HG03469 (cell line): ENCODE results near the gene MOK.

Experiments used
- ATAC-seq: cut with Tn5 transposase; IDR thresholded peaks from one replicate; pipeline ENCODE4 v1.9.1; 2021; ENCODE audit warnings: mild to moderate bottlenecking, moderate library complexity, moderate number of reproducible peaks; ENCODE audit not compliant: unreplicated experiment

The MOK gene

DNA sequence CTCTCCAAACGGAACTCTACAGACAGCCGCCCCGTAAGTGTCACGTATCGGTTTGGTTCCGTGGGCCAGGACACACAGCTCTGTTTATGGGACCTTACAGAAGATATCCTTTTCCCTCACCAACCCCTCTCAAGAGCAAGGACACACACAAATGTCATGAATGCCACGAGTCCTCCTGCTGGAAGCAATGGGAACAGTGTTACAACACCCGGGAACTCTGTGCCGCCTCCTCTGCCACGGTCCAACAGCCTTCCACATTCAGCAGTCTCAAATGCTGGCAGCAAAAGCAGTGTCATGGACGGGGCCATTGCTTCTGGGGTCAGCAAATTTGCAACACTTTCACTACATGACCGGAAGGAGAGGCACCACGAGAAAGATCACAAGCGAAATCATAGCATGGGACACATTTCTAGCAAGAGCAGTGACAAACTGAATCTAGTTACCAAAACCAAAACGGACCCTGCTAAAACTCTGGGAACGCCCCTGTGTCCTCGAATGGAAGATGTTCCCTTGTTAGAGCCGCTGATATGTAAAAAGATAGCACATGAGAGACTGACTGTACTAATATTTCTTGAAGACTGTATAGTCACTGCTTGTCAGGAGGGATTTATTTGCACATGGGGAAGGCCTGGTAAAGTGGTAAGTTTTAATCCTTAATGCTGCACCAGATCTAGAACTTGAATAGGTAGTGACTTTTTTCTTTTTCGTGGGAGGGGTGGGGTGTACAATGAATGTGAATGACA is 95.6 kb downstream of the MOK start:
- no peak for ATAC-seq

GRCh38 chr14:102208741-102209140 is 96.2 kb downstream of the MOK start:
- no peak for ATAC-seq

DNA sequence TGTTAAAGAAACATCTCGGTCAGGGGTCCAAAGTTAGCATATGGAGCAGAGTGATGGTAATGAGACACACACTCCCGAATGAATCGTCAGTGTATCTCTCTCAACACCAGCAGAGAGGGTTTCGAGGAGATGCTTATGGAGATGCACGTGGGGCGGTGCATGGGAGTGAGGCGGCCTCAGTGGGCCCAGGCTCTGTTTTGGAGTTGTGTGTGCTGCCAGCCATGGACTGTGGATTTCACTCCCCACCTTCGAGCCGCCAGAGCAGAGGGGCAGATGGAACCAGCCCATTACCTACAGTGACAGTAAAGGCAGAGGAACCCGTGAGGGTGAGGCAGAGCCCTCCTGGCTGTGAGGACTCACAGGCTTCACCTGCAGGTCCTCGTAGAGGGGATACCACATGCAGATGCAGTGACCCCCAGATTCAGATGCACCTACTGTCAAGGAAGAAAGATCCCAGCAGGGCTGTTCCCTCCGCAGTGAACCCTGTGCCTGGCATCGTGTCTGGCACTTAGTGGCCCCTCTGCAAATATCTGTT is 97.1 kb downstream of the MOK start:
- ATAC-seq: no peak

DNA sequence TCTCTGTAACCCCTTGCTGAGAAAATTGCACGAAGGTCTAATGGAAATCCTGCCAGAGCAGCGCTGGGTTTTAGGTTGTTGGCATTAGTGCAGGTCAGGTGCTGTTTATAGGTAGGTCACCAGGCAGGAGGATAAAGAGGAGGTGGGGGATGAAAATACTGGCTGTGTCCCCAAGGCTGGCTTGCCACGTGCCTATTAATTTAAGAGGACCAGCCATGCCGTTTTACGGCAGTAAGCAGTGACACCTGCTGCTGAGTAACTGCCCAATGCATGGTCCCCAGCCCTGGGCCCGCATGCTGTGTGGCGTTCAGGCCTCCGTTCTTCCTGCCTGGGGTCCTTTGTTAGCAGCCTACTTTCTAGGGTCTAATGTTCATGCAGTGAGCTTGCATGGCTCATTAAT is 98.0 kb downstream of the MOK start:
- ATAC-seq: no peak

DNA sequence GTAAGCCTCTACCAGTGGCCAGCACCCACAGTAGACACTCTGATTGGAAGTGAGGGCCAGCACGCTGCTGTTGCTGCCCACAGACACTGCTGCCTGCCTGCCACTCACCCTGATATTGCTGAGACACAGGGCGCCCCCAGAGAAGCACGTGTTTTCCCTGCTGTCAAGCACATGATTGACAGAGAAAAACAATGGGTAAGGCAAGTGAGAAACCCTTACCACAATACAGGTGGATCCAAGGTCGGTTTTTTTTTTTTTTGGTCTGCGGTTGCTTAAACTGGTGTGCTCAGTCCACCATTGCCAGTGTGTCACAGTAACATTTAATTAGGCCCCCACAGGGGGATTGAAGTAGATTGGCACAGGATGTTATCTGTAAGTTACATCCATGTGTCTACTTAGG is 99.4 kb downstream of the MOK start:
- no peak for ATAC-seq

GRCh38 chr14:102203382-102203781 is 101.6 kb downstream of the MOK start:
- ATAC-seq: no peak

DNA sequence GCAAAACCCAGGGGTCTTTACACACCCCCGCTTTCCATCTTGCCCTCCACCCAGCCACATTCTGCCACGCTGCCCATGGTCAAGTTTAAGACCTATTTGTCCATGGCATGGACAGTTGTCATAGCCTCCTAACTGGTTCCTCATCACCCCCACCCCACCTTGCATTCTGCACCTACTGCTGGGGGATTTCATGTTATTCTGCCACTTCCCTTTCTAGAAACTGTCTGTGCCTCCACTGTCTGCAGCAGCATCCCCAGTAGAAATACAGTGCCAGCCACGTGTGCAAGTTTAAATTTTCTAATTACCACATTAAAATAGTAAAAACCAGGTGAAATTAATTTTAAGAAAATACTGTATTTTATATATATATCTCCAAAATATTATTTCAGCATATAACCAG is 102.0 kb downstream of the MOK start:
- no peak for ATAC-seq

DNA sequence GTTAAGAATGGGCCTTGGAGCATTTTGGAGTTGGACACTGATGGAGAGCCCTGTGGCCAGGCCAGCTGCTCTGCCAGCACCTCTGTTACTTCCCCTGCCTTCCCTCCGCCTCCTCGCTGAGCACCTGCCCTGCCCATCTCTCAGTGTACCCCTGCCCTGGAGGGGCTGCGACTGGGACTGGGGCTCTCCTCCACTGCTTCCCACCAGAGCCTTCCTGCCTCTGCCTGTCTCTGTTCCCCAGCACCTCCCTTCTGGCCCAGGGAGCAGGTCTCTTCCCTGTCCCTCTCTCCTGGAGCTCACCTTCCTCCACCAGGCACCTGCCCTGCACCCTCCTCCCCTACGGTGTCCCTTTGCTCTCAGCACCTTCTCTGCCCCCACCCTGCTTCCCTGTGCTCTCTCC is 103.2 kb downstream of the MOK start:
- ATAC-seq: no peak

- no peak for ATAC-seq
Observed at GRCh38 chr14:102201353-102201738, 103.6 kb downstream of the MOK start.

GRCh38 chr14:102200690-102201352 is 104.1 kb downstream of the MOK start:
- ATAC-seq: no peak

GRCh38 chr14:102197317-102197853 is 107.6 kb downstream of the MOK start:
- no peak for ATAC-seq

DNA sequence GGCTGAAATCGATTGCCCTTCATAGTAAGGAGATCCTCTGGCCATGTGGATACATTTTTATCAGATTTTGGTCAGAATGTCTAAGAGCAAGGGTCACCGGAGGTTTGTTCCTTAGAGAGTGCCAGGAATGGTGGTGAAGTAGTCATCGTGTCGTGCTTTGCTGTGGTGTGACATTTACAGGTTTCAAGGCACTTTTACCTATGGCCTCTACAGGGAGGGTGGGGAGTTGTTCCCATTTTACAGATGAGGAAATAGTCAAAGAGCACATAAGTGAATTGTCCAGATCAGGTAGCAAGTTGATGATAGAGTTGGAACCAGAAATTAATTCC is 108.1 kb downstream of the MOK start:
- no peak for ATAC-seq

DNA sequence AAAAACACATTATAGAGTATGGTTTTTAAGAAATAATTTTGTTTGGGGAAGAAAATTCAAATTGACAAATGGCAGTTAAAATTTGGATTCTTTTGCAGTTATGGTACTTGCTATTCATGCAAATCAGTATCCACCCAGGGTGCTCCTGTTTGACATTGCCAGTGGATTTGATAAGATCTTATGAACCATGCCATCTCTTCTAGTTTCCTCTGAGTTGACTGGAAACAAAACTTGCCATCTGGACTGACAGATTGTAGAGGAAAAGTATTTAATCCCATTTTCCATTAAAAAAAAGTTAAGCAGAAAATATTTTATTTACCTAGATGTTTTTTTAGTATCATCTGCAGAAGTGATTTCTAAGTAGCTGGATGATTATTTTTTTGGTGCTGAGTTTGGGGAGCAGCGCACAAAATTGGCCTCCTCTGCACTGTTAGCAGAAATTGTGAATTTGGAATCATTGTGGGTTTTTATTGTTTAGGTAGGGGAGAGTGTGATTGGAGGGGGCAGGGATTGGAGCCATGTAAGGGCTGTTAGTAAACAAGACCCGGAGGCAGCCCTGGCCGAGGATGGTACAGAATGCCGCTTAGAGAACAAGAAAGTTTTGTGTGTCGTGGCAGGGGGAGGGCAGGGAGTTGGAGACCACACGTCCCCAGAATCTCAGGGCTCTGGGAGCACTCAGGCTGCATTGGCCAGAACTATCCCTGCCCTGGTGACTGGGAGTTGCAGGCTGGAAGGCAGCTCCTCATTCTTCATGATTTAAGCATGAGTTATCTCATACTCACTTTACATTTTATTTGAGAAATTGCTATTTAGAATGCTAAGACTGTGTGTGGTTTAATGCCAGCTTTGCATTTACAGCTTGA is 108.7 kb downstream of the MOK start:
- no peak for ATAC-seq

GRCh38 chr14:102195446-102195845 is 109.5 kb downstream of the MOK start:
- no peak for ATAC-seq

DNA sequence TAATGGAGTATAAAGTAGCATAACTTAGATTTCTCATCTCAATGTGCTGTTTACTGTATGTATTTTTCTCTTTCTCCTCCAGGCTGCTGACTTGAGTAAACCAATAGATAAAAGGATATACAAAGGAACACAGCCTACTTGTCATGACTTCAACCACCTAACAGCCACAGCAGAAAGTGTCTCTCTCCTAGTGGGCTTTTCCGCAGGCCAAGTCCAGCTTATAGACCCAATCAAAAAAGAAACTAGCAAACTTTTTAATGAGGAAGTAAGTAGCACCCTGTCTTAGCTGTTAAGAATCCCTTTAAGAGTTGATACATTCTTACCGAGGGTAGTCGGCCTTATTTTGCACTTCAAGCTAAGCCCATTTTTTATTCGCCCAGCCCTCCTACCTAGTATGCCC is 110.1 kb downstream of the MOK start:
- no peak for ATAC-seq

DNA sequence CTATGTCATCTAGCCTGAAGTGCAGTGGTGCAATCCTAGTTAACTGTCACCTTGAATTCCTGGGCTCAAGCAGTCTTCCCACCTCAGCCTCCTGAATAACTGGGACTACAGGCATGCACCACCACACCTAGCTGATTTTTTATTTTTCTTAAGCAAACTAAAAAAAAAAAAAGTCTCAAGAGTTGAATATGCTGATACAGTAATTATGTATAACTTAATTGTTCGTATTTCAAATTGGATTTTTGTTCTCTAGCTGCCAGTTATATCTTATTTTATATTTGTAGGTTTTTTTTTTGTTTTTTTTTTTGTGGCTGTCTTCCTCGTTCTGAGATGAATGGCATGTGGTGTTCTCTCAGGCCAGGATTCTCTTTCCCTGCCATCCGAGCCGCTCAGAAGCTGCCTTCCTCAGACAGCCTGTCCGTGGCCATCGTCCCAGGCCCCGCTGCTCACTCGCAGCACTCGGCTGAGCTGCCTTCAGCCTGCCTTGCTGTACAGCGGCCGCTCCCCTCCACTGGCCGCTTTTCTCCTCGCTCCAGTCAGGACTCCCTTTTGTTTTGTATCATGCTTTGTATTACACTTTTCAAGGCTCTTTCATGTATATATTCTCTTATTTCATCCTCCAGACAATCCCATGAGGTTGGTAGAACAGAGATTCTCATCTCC is 112.0 kb downstream of the MOK start:
- no peak for ATAC-seq

DNA sequence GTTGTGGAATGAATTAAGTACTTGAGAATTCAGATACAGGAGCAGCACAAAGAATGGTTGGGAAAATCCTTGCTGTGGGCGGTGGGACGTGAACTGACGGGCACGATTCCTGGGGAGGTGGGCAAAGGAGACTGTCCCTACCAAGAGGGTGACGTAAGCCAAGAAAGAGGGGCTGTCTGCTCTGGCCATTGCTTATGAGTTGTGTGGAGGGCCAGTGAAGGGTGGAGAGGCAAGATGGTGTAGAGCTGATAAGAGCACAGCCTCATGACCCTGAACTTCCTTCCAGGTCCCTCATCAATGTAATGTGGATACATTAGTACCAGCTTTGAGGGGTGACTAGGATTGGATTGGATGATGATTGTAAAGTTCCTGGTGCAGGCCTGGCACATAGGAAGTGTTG is 115.1 kb downstream of the MOK start:
- no peak for ATAC-seq

DNA sequence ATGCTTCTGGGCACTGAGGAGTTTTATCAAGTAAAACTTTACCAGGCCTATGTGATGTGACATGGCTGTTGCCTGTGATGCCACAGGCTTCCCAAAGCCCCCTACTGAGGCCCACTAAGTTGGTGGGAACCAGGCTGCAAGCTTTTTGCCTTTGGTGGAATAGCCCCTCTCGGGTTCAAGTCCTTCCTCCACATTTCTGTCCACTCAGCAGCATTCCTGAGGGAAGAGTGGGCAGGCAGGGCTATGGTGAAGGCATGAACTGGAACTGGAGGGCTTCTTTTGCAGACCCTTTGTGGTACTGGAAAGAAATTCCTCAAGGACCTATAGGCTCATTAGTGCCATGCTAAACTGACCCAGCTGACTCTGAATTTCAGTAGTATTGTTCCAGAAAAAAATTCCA is 116.8 kb downstream of the MOK start:
- ATAC-seq: no peak

DNA sequence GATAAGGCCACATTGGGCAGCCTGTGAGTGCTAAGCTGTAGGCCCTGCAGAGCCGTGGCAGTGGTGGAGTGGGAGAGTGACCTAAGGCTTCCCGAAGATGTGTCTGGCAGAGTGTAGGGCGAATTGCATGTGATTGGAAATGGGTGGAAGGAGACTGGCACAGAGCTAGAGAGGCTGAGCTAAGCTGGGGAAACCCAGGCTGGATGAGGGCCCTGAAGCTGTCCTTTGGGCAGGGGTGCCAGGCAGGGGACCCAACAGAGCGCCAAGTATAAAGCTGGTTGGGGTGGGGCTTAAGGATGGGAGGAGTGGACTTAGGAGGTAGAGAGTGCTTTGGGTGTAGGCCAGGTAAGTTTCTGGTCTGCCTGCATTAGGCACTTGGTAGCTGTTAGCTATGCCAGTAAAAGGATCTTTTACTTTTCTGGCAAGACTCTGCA is 117.4 kb downstream of the MOK start:
- ATAC-seq: no peak

DNA sequence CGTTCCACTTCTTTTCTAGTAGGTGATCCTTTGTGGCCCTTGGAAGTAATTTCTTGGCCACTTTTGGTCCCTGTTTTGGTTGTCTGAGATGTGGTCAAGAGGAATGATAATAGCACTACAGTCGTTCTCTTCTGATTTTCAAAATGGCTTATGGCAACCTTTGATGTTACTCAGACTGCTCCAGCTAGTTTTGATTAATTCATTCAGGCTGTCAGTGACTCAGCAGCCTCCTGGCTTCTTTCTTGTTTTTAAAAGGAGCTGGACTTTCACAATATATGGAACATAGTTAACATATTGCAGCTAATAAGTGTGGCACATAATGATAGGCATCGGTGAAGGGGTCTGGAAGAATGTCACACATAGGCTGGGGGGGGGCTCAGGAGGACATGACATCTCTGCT is 117.9 kb downstream of the MOK start:
- ATAC-seq: no peak

- no peak for ATAC-seq
Observed at GRCh38 chr14:102185360-102185759, 119.6 kb downstream of the MOK start.
